ENCODE data around the gene ADAMTSL4. TPM values are rescaled to one million over a fixed set of nuclear protein-coding genes. Genes with fewer than 3 reads are reported as not detected.
"Not testable (repeated sequence)": the region's sequence is repeated elsewhere in the genome, so short reads cannot be mapped to it uniquely, and the experiment has no call there.

ADAMTSL4 gene
- total RNA-seq, 1 donor from 2014 or later = 7.4 TPM

DNA sequence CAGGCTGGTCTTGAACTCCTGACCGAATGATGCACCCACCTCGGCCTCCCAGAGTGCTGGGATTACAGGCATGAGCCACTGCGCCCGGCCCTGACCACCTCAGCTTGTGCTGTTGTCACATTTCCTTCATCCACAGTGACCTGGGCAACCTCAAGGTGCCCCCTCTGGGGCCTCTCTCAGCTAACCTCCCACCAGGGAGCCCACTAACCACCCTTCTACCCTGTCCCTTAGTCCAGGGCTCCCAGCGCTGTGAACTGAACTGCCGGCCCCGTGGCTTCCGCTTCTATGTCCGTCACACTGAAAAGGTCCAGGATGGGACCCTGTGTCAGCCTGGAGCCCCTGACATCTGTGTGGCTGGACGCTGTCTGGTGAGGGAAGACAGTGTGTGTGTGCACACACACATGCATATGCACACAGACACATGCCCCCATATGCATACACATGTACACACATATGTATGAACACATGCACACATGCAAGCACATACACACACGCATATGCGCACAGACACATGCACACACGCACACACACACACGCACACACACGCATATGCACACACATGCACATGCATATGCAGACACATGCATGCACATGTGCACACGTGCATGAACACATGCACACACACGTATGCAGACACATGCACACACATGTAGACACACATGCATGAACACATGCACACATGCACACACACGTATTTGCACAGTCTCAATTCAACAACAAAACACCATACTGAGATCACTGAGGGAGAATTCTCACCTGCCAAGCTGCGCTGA, 6.2 kb downstream of the ADAMTSL4 start:
- DNase-seq (ENCODE audit: low read depth) = no peak

DNA sequence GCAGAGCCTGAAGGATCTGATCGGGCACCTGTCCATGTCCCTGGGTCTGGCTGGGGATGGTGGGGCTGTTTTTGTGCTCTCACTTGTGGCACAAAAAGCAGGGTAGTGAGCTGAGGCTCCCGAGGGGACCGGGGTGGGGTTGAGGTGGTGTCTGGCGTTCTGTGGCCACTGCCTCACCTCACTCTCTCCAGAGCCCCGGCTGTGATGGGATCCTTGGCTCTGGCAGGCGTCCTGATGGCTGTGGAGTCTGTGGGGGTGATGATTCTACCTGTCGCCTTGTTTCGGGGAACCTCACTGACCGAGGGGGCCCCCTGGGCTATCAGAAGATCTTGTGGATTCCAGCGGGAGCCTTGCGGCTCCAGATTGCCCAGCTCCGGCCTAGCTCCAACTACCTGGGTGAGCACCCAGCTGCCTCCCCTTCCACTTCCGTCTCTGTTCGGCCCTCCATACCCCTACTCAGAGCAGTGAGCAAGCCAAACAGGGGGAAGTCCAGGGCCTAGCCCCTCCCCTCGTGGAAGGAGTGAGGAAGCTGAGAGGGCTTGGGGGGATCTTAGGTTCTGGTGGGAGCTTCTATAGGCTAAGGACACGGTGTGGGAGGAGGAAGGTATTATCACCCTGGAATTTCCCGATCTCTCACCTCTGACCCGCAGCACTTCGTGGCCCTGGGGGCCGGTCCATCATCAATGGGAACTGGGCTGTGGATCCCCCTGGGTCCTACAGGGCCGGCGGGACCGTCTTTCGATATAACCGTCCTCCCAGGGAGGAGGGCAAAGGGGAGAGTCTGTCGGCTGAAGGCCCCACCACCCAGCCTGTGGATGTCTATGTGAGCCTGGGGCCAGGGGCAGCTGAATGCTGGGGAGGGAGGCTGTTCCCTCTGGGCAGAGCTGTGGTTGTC, 7.0 kb downstream of the ADAMTSL4 start:
- no peak for DNase-seq (ENCODE audit: low read depth)

DNA sequence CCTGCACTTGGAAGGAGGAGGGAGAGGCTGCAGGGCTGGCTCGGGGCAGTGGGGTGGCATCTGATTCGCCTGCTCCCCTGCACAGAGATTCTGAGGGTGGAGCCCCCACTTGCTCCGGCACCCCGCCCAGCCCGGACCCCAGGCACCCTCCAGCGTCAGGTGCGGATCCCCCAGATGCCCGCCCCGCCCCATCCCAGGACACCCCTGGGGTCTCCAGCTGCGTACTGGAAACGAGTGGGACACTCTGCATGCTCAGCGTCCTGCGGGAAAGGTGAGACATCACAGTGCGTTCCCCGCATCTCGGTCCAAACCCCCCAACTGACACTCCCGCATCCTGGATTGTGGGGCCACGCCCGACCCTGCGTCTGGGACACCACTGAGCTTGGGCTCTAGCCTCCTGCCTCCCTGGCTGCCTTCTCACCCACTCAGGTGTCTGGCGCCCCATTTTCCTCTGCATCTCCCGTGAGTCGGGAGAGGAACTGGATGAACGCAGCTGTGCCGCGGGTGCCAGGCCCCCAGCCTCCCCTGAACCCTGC, 7.9 kb downstream of the ADAMTSL4 start:
- DNase-seq (ENCODE audit: low read depth) = no peak

DNA sequence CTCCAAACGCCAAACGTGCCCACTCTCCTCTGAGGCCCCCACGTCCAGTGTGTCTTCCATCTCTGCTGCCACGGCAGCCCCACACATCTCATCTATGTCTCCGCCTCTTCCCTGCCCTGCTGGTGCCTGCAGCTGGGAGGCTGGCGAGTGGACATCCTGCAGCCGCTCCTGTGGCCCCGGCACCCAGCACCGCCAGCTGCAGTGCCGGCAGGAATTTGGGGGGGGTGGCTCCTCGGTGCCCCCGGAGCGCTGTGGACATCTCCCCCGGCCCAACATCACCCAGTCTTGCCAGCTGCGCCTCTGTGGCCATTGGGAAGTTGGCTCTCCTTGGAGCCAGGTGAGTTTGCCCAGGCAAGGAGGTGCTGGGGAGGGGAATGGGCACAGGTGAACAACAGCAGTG, 8.6 kb downstream of the ADAMTSL4 start:
- no peak for DNase-seq (ENCODE audit: low read depth)

DNA sequence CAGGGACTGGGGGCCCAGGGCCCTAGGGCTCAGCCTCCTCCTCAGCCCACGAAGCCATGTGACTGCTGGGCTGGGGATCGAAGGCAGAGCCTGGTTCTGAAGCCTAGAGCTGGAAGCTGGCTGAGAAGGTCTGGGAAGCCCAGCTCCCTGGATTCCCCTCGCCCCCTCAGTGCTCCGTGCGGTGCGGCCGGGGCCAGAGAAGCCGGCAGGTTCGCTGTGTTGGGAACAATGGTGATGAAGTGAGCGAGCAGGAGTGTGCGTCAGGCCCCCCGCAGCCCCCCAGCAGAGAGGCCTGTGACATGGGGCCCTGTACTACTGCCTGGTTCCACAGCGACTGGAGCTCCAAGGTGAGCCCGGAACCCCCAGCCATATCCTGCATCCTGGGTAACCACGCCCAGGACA, 9.1 kb downstream of the ADAMTSL4 start:
- DNase-seq (ENCODE audit: low read depth) = no peak

DNA sequence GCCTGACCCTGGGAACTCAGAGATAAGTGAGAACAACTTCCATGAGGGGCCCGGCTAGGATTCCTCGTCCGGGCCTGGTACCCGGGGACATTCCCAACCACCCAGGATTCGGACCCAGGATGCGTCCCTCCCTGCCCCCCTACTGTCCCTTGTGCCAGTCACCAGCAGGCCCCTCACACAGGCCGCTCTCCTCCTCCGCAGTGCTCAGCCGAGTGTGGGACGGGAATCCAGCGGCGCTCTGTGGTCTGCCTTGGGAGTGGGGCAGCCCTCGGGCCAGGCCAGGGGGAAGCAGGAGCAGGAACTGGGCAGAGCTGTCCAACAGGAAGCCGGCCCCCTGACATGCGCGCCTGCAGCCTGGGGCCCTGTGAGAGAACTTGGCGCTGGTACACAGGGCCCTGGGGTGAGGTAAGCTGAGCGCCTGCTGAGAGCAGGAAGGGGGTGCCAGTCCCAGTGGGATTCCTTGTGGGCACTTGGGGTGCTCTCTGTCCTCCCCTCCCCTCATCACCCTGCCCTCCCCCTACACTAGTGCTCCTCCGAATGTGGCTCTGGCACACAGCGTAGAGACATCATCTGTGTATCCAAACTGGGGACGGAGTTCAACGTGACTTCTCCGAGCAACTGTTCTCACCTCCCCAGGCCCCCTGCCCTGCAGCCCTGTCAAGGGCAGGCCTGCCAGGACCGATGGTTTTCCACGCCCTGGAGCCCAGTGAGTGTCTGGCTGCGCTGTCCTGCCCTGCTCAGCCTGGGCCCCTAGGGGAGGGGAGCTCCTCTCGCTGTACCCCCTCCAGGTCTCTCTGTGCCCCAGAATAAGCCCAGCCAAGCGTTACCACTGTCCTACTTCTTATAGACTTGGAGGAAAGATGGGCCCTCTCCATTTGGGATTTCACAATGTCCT, 9.8 kb downstream of the ADAMTSL4 start:
- no peak for DNase-seq (ENCODE audit: low read depth)

DNA sequence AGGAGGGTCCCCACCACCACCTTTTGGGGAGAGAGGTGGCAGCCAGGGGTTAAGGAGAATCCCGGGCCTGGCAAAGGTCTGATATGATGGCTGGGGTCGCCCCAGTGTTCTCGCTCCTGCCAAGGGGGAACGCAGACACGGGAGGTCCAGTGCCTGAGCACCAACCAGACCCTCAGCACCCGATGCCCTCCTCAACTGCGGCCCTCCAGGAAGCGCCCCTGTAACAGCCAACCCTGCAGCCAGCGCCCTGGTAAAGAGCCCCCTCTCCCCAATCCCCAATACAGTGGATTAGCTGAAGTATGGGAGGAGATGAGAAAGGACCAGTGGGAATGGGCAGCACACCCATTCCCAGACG, 10.4 kb downstream of the ADAMTSL4 start:
- no peak for DNase-seq (ENCODE audit: low read depth)

DNA sequence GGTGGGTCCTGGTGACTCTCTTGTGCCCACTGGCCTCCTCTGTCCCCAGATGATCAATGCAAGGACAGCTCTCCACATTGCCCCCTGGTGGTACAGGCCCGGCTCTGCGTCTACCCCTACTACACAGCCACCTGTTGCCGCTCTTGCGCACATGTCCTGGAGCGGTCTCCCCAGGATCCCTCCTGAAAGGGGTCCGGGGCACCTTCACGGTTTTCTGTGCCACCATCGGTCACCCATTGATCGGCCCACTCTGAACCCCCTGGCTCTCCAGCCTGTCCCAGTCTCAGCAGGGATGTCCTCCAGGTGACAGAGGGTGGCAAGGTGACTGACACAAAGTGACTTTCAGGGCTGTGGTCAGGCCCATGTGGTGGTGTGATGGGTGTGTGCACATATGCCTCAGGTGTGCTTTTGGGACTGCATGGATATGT, 10.8 kb downstream of the ADAMTSL4 start:
- DNase-seq (ENCODE audit: low read depth) = no peak

DNA sequence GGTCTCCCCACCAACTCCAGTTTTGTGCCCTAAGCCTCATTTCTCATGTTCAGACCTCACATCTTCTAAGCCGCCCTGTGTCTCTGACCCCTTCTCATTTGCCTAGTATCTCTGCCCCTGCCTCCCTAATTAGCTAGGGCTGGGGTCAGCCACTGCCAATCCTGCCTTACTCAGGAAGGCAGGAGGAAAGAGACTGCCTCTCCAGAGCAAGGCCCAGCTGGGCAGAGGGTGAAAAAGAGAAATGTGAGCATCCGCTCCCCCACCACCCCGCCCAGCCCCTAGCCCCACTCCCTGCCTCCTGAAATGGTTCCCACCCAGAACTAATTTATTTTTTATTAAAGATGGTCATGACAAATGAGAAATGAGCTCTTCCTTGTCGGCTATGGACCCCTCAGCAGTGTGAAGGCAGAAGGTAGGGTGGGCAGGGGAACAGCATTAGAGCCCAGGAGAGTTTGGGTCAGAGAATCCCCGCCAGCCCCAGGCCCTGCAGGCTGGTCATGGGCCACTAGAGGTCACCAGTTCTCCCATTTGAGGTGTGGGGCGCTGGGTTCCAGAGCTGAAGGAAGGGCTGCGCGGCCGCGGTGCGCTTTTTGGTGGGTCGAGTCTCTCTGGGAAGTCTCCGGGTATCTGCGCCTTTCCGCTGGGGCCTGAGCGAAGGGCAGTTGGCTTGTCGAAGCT, 11.5 kb downstream of the ADAMTSL4 start:
- no peak for DNase-seq (ENCODE audit: low read depth)

DNA sequence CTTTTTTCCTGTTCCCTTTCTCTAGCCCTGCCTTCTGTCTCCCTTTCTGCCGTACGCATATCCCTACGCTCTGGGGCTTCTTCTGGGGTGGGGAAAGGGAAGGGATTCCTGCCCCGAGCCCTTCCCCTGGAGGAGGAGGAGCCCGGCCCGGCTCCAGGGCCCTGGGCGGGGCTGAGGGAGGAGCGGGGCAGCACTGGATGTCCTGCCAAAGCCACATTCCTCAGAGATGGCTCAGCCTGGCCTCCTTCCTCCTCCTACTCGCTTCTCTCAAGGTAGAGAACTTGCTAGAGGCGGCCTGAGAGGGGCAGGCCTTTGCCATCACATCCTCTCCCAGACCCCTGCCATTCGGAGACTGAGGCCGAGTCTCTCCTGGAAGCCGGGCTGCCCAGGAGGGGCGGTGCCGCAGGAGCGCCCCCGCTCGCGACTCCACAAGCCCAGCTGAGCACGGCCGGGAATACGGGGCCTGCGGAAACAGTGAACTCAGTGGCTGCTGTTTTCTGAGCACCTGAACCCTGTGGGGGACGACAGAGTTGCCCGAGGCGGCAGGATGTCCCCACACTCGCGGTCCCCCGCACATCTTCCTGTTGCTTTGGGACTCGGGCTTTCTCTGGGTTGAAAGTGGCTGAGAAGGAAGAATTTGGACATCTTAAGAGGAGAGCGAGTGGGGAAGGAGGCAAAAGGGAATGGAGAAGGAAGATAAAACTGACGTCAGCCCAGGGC, 12.2 kb downstream of the ADAMTSL4 start:
- peak; percentile 98 for DNase-seq (ENCODE audit: low read depth)

DNA sequence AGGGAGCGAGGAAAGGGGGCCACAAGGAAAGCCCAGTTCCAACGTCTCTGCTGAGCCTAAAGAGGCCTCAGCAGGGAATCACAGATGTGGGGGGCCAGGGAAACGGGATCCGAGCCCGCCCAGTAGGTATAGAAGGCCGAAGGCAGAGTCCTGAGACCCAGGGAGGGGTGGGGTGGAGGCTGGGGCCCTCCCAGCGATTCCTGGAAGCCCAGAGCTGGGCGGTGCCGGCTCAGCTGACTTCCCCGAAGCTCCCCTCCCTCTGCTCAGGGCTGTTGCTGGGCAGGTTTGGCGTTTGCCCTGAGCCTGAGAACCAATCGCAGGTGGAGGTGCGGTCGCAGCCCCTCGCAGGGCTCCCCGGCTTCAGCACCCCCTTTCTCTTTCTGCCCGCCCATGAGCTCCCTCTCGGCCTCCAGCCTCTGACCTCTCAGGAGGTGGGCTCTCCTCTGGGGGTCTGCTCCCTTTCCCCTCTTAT, 12.8 kb downstream of the ADAMTSL4 start:
- DNase-seq (ENCODE audit: low read depth) = peak; percentile 90

DNA sequence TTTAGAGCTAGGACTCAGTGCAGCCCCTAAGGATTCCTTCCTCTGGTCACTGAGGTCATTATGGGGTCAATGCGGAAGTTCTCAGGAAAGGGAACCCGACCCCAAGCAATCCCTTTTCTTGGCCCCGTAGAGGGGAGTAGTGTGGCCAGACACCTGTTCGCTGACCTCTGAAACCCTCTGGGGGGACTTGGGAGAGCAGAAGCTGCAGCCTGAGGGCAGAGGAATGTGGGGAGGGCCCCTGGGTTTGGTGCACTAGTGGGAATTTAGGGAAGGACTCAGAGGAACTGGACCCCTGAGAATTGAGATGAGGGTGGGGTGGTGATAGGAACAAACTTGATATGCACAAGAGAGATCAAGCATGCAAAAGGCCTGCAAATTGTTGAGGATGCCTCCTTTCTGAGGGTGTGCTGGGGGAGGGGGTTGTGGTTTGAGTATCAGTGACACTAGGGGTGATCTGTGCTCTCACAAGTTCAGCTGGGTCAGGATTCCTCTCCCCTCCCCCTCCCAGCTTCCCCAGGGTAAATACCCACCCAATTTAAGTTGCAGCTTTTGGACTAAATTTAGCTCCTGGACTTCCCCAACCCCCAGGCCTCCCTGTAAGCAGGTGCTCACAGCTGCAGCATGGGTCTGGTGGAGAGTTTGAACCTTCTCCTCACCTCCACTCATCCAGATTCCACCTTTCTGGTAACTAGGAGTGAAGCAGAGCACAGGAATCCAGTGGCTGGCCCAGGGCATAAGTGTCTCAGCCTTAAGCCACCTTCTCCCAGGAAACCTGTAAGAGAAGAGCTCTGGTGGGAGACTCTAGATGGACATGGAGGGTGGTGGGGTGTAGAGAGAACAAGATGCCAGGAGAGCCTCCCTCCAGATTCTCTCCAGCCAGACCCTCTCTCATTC, 13.5 kb downstream of the ADAMTSL4 start:
- DNase-seq (ENCODE audit: low read depth) = no peak

DNA sequence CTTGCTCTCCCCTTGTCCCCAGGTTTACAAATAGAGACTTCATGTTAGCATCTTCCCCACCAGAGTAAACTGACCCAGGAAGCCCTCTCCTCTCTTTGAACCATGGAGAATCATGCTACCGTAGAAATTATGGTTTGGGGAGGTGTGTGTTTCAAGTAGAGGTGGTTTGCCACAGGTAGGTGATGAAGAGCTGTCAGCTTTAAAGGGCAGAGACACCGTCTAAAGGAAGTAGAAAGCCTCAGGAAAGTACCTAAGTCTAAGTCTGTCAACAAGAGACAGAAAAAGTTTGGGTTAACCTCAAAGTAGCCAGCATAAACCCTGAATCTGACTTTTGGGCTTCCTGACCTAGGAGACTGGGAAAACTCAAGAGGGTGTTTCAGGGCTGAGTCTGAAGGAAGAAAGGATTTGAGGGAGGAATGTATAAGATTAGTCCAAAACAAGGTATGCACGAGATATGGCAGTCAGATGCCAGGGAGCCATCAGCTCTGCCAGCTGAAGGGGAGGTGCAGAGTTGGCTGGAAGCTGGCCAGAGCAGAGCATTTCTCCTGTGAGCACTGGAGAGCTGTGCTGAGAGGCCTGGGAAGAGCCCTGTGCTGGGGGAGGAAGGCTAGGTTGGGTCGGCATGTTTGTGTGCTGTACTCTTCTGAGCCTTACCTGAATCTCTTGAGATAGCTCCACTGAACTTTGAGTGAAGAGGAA, 14.3 kb downstream of the ADAMTSL4 start:
- peak; percentile 70 for DNase-seq (ENCODE audit: low read depth)

DNA sequence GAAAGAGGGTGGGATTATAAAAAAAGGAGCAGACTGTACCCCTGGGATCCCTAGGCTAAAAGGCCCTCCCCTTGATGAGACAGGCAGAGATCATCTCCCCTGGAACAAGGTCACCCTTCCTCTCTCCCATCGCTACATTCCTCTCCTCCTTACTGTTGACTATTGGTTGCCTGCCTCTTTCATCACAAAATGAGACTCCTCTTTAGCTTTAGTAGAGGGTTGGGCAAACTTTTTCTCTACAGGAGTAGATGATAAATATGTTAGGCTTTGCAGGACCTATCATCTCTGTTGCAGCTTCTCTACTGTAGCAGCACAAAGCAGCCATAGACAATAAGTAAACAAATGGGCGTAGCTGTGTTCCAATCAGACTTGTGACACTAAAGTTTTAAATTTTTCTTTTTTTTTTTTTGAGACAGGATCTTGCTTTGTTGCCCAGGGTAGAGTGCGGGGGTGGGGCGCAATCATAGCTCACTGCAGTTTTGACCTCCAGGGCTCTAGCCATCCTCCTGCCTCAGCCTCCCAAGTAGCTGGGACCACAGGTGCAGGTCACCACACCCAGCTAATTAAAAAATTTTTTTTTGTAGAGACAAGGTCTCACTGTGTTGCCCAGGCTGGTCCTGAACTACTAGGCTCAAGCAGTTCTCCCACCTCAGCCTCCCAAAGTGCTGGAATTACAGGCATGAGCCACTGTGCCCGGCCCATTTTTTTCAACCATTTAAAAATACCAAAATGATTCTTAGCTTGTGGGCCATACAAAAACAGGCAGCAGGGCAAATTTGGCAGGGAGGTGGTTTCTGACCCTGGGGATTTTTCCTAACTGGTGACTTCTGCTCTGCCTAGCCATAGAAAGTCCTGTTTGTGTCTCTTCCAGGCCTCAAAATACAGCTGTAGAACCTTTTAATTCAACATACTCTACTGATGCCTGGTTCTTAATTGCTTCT, 15.1 kb downstream of the ADAMTSL4 start:
- no peak for DNase-seq (ENCODE audit: low read depth)

DNA sequence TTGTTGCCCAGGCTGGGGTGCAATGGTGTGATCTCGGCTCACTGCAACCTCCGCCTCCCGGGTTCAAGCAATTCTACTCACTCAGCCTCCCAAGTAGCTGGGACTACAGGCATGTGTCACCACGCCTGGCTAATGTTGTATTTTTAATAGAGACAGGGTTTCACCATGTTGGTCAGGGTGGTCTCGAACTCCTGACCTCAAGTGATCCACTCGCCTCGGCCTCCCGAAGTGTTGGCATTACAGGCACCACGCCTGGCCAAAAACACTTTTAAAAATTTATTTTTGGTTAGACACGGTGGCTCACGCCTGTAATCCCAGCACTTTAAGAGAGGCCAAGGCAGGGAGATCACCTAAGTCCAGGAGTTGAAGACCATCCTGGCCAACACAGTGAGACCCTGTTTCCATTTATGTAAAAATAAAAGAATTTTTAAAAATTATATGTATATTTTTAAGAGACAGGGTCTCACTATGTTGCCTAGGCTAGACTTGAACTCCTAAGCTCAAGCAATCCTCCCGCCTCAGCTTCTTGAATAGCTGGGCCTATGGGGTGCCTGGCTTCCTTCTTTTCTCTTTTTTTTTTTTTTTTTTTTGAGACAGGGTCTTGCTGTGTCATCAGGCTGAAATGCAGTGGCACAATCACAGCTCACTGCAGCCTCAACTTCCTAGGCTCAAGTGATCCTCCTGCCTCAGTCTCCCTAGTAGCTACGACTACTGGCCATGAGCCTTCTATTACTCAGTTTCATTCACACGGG, 16.2 kb downstream of the ADAMTSL4 start:
- DNase-seq (ENCODE audit: low read depth) = not testable (repeated sequence)

DNA sequence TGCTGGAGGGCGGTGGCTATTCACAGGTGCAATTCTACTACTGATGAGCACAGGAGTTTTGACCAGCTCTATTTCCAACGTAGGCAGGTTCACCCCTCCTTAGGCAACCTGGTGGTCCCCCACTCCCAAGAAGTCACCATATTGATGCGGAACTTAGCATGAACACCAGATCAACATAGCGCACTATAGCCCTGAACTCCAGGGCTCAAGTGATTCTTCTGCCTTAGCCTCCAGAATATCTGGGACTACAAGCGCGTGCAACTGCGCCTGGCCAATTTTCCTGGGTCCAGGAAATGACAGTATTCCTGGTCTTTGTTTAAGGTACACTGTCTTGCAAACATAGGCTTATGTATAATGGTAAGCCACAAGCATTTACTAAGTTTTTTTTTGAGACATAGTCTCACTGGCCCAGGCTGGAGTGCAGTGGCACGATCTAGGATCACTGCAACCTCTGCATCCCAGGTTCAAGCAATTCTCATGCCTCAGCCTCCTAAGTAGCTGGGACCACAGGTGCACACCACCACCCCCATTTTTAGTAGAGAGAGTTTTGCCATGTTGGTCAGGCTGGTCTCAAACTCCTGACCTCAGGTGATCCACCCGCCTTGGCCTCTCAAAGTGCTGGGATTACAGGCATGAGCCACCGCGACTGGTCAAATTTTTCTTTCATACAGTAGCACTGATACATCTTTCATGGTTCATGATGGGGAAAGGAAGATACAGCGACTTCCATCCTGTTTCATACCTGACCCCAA, 17.6 kb downstream of the ADAMTSL4 start:
- no peak for DNase-seq (ENCODE audit: low read depth)

All from renal cortical epithelial cell (primary cell).